Body of pancreas (tissue), 4 donors: ENCODE data around the gene CHI3L2. TPM values are rescaled to one million over a fixed set of nuclear protein-coding genes. Genes with fewer than 3 reads are reported as not detected.

ENCODE experiments used
- ATAC-seq: fragments of 150-250 bp; one replicate; pipeline ENCODE4 v1.9.1; 2016
- DNase-seq, 4 donors: peaks; one replicate each; pipeline ENCODE4 v3.0.0-alpha.2; 2019
- H3K27ac ChIP-seq, 4 donors: fragments of 200-600 bp; sonication (generic); 1 replicate in 3 of 4; 2 replicates in 1 of 4; pipeline versions ENCODE4 v1.5.1 to v1.6.1; 2016 to 2019; ENCODE audit warnings: mild to moderate bottlenecking in 1 of 4, mixed read lengths in 1 of 4, moderate library complexity in 1 of 4
- H3K27me3 ChIP-seq, 2 donors: fragments of 200-600 bp; sonication (generic); one replicate each; pipeline ENCODE4 v1.6.0; 2016; ENCODE audit warnings: mild to moderate bottlenecking in 1 of 2
- H3K36me3 ChIP-seq, 2 donors: fragments of 200-600 bp; sonication (generic); replicated peaks in 1 of 2; 2 replicates each; pipeline ENCODE4 v1.5.1; 2016; ENCODE audit warnings: low read depth in 2 of 2; ENCODE audit not compliant: insufficient read depth in 1 of 2
- H3K4me1 ChIP-seq: fragments of 200-600 bp; sonication (generic); one replicate; pipeline ENCODE4 v1.6.0; 2016
- H3K4me3 ChIP-seq, 2 donors: fragments of 200-600 bp; sonication (generic); 1 replicate in 1 of 2; 2 replicates in 1 of 2; pipeline ENCODE4 v1.5.1; 2016 to 2019
- H3K9me3 ChIP-seq, 3 donors: fragments of 200-600 bp; sonication (generic); 1 replicate in 2 of 3; 2 replicates in 1 of 3; pipeline ENCODE4 v1.5.1; 2016
- POLR2A ChIP-seq, 3 donors: fragments of 450-650 bp; IDR thresholded peaks; one replicate each; pipeline ENCODE4 v1.6.1; 2016; ENCODE audit warnings: antibody characterized with exemption in 3 of 3, mild to moderate bottlenecking in 2 of 3
- WGBS, 2 donors: methylation state at CpG; one replicate each; pipeline ENCODE4 v1.1.5; 2017; 5-methylcytosine and 5-hydroxymethylcytosine counted together
- intact Hi-C: fragments of 100-400 bp; cut with DNase I; formaldehyde crosslinking; loops from one replicate; pipeline ENCODE4 v1.15.1; 2023
- total RNA-seq, 2 donors: library from RNA; depleted of rRNA; stranded (reverse); fragments of >200 nt; gene quantifications; one replicate each; pipeline ENCODE4 v1.1.0, GENCODE V29; 2016
- TF ChIP-seq, protein P1 (sequence below), 7 experiments: fragments of 450-650 bp in 4 of 7; fragments of 200-600 bp in 3 of 7; sonication (generic) in 3 of 7; IDR thresholded peaks; one replicate each; pipeline ENCODE4 v1.5.1; 2016 to 2019; ENCODE audit warnings: antibody characterized with exemption in 7 of 7

CHI3L2 gene, protein sequence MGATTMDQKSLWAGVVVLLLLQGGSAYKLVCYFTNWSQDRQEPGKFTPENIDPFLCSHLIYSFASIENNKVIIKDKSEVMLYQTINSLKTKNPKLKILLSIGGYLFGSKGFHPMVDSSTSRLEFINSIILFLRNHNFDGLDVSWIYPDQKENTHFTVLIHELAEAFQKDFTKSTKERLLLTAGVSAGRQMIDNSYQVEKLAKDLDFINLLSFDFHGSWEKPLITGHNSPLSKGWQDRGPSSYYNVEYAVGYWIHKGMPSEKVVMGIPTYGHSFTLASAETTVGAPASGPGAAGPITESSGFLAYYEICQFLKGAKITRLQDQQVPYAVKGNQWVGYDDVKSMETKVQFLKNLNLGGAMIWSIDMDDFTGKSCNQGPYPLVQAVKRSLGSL
- total RNA-seq, result not detected

DNA sequence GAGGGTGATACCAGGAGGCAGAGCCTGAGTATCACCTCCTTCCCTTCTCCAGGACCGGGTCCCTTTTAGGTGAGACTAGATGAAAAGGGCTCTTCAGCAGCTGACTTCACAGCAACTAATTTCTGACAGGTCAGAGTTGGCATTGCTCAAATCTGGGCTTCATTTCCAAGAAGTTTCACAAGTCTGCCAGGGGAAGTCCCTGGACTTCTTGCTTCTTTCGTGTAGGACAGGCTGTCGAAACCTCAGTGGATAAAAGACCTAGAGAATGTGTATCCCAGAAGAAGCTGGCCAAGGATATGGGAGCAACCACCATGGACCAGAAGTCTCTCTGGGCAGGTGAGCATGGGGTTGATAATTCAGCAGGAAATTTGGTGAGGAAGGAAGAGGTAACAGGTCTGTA, at the start of gene CHI3L2:
CHI3L2 (plus strand) TSS at position 280 of the 400 bp plus-strand sequence; CDS start at position 297, 17 bp downstream.
- no peak for TF ChIP-seq POLR2A (IDR thresholded peaks at IDR 0.05)
- TF ChIP-seq, protein P1, sequence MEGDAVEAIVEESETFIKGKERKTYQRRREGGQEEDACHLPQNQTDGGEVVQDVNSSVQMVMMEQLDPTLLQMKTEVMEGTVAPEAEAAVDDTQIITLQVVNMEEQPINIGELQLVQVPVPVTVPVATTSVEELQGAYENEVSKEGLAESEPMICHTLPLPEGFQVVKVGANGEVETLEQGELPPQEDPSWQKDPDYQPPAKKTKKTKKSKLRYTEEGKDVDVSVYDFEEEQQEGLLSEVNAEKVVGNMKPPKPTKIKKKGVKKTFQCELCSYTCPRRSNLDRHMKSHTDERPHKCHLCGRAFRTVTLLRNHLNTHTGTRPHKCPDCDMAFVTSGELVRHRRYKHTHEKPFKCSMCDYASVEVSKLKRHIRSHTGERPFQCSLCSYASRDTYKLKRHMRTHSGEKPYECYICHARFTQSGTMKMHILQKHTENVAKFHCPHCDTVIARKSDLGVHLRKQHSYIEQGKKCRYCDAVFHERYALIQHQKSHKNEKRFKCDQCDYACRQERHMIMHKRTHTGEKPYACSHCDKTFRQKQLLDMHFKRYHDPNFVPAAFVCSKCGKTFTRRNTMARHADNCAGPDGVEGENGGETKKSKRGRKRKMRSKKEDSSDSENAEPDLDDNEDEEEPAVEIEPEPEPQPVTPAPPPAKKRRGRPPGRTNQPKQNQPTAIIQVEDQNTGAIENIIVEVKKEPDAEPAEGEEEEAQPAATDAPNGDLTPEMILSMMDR (IDR thresholded peaks at IDR 0.05), result no peak
- intact Hi-C loops, result loop anchor here (5.0 kb wide), 1 partner anchor 175 kb away; no protein-coding TSS in a partner anchor
- Histone ChIP-seq H3K9me3 (no peaks in the 10 kb centered on the region), H3K27me3 (no peaks in the 10 kb centered on the region), H3K36me3 (no peaks in the 10 kb centered on the region), H3K4me1 (peaks cover 28% of the 10 kb centered on the region), H3K4me3 (no peak within 1 kb of the TSS), H3K27ac (peak within 1 kb of the TSS; percentile 54 to 83 (median 69))
- no peak for DNase-seq
- 76 to 79% methylated on average over 3 of the region's 3 CpGs for WGBS, 2 donors
- ATAC-seq, result no peak

DNA sequence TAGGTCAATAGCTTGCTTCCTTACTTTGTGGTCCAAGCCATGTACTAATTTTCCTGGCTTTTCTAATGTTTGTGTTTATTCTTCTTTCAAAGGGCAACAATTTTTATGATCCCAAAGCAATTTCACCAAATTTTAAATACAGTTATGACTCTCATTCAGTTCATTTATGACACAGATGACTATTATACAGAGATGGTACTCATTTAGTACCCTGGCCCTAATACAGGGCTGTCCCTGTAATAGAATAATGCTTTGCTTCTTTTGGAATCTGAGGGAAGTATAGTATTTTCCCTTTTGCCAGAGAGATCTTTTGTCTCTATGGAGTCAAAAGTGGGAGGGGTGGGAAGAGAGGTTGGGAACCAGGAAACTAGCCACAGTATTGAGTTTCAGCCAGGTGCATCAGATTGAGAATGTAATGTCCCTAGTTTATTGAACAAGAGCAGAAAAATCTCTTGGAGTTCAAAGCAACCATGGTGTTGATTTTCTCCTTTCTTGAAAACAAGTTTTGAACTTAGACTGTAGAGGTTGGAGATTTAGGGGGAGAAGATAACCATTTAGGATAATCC, 47.5 kb upstream of the CHI3L2 start:
- Histone ChIP-seq H3K4me1 (no peaks in the 10 kb centered on the region), H3K27me3 (no peaks in the 10 kb centered on the region), H3K27ac (no peak overlapping the region), H3K36me3 (peaks cover 0 to 4% of the 10 kb centered on the region in 2 donors), H3K9me3 (no peaks in the 10 kb centered on the region), H3K4me3 (no peak overlapping the region)
- ATAC-seq, result no peak
- TF ChIP-seq, protein P1 (IDR thresholded peaks at IDR 0.05), result no peak
- TF ChIP-seq POLR2A (IDR thresholded peaks at IDR 0.05), result no peak
- intact Hi-C loops, result no loop called here
- no peak for DNase-seq

DNA sequence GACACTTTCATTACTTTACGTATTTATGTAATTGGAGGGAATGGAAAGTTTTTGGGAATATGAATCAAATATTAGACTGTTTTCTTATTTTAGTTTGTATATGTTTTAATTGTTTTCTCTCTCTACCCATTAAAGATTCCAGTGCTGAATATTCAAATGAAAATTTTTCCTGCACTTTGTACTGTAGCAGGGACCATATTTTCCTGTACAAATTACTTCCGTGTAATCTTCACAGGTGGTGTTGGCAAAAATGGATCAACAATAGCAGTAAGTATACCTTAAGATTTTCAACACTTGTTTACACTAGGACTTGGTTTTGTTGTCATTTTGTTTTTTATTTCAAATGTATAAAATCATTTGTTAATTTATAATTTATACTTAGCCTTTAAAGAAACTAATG, 45.5 kb upstream of the CHI3L2 start:
- H3K4me3 ChIP-seq, result no peak overlapping the region
- intact Hi-C loops, result no loop called here
- no peak for TF ChIP-seq POLR2A (IDR thresholded peaks at IDR 0.05)
- TF ChIP-seq, protein P1 (IDR thresholded peaks at IDR 0.05), result no peak
- DNase-seq (no peak), ATAC-seq (no peak)
- H3K27me3 ChIP-seq, result no peaks in the 10 kb centered on the region
- 79 to 80% methylated on average over 2 of the region's 2 CpGs for WGBS, 2 donors
- H3K36me3 ChIP-seq, result peaks cover 0 to 5% of the 10 kb centered on the region in 2 donors
- no peaks in the 10 kb centered on the region for H3K9me3 ChIP-seq
- H3K4me1 ChIP-seq, result no peaks in the 10 kb centered on the region
- H3K27ac ChIP-seq, result no peak overlapping the region

DNA sequence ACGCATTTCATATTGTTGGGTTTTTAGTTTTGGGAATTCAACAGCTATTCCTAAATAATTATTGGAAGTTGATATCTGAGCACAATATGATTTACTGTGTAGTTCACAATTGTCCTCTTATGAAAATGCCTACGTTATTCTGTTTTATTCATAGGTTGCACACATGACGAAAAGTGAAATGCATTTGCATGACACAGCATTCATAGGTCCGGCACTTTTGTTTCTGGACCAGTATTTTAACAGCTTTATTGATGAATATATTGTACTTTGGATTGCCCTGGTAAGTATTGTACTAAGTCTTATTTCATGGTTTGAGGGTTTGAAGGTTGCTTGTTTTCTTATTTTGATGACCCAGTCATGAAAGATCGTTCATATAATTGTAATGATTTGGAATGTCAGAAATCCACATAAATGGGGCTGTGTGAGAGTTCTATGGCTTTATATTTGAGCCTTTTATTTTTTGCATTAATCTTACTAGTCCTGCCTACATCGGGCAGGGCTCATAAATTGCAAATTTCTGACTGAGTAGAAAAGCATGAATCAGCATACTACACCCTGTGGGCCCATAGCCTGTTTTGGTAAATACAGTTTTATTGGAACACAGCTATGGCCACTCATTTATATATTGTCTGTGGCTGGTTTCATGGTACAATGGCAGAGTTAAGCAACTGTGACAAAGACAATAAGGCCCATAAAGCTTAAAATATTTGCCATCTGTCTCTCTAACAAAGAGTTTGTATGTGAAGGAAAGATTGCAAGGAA, 44.0 kb upstream of the CHI3L2 start:
- no peaks in the 10 kb centered on the region for H3K27me3 ChIP-seq
- TF ChIP-seq, protein P1 (IDR thresholded peaks at IDR 0.05), result no peak
- TF ChIP-seq POLR2A (IDR thresholded peaks at IDR 0.05), result no peak
- no peaks in the 10 kb centered on the region for H3K9me3 ChIP-seq
- no peak overlapping the region for H3K27ac ChIP-seq
- DNase-seq (no peak), ATAC-seq (no peak)
- H3K4me3 ChIP-seq, result no peak overlapping the region
- intact Hi-C loops, result no loop called here
- no peaks in the 10 kb centered on the region for H3K4me1 ChIP-seq
- 93 to 94% methylated on average over 6 of the region's 6 CpGs for WGBS, 2 donors
- peaks cover 0 to 5% of the 10 kb centered on the region in 2 donors for H3K36me3 ChIP-seq
